HepG2 (cell line): ENCODE results near the gene SPATC1L. TPM values are rescaled to one million over a fixed set of nuclear protein-coding genes. Genes with fewer than 3 reads are reported as not detected.
A peak's percentile ranks its signal among the peaks of the same experiment; 100 is the strongest.

ENCODE experiments used
- GLI4 ChIP-seq: sonication (generic); formaldehyde crosslinking; IDR thresholded peaks from 2 replicates; pipeline ENCODE4 v1.5.1; 2020; ENCODE audit warnings: missing genetic modification reagents, mild to moderate bottlenecking, moderate library complexity, borderline replicate concordance
- MBD4 ChIP-seq: IDR thresholded peaks from 2 replicates; pipeline ENCODE4 v1.6.1; 2012; ENCODE audit warnings: low read length, inconsistent platforms, borderline replicate concordance
- MYPOP ChIP-seq: sonication (generic); formaldehyde crosslinking; IDR thresholded peaks from 2 replicates; pipeline ENCODE4 v1.8.1; 2023; ENCODE audit warnings: mild to moderate bottlenecking, moderate library complexity, missing genetic modification reagents
- ZNF225 ChIP-seq: sonication (generic); formaldehyde crosslinking; IDR thresholded peaks from 2 replicates; pipeline ENCODE4 v1.4.0; 2020; ENCODE audit warnings: mild to moderate bottlenecking, missing genetic modification reagents
- ZNF83 ChIP-seq: sonication (generic); formaldehyde crosslinking; IDR thresholded peaks from 2 replicates; pipeline ENCODE4 v1.4.0; 2020; ENCODE audit warnings: missing genetic modification reagents, mild to moderate bottlenecking, borderline replicate concordance
- ZUFSP ChIP-seq: sonication (generic); formaldehyde crosslinking; IDR thresholded peaks from 2 replicates; pipeline ENCODE4 v1.9.0; 2021; ENCODE audit warnings: missing genetic modification reagents, mild to moderate bottlenecking, borderline replicate concordance
- polyA plus RNA-seq, 8 experiments: library from polyadenylated mRNA; depleted of rRNA in 3 of 8; stranded (reverse) in 7 of 8; unstranded in 1 of 8; fragments of >200 nt; fragmentation: Illumina TruSeq in 4 of 8; extraction: Trizol in 4 of 8; gene quantifications; 2 replicates each; pipeline versions ENCODE4 v1.2.1 to v1.2.3, GENCODE V29; 2011 to 2016; ENCODE audit warnings: low read depth in 4 of 8, missing spikeins in 1 of 8, mixed read lengths in 1 of 8; ENCODE audit not compliant: insufficient read depth in 1 of 8
- total RNA-seq, 5 experiments: library from RNA; depleted of rRNA; stranded (reverse); fragments of >200 nt; fragmentation: Illumina TruSeq; extraction: Trizol; gene quantifications; 2 replicates each; pipeline ENCODE4 v1.2.3, GENCODE V29; 2016; ENCODE audit warnings: low read depth in 1 of 5
- TF ChIP-seq, protein P1 (sequence below): sonication (generic); formaldehyde crosslinking; IDR thresholded peaks from 2 replicates; pipeline ENCODE4 v1.5.1; 2020; ENCODE audit warnings: missing genetic modification reagents, mild to moderate bottlenecking, borderline replicate concordance
- TF ChIP-seq, protein P2 (sequence below), 2 experiments: sonication (generic) in 1 of 2; formaldehyde crosslinking in 1 of 2; IDR thresholded peaks; 2 replicates each; pipeline versions ENCODE4 v1.5.1 to v1.6.1; 2011 to 2020; ENCODE audit warnings: borderline replicate concordance in 1 of 2, low read depth in 1 of 2, low read length in 1 of 2, mild to moderate bottlenecking in 1 of 2, missing genetic modification reagents in 1 of 2, moderate library complexity in 1 of 2
- TF ChIP-seq, protein P3 (sequence below): sonication (generic); formaldehyde crosslinking; IDR thresholded peaks from 2 replicates; pipeline ENCODE4 v1.8.1; 2023; ENCODE audit warnings: missing genetic modification reagents, mild to moderate bottlenecking, borderline replicate concordance
- TF ChIP-seq, protein P4 (sequence below): IDR thresholded peaks from 2 replicates; pipeline ENCODE4 v1.6.1; 2016; ENCODE audit warnings: mild to moderate bottlenecking
- TF ChIP-seq, protein P5 (sequence below): sonication (generic); formaldehyde crosslinking; IDR thresholded peaks from 2 replicates; pipeline ENCODE4 v1.8.1; 2023; ENCODE audit warnings: mild to moderate bottlenecking, inconsistent platforms, moderate library complexity, missing genetic modification reagents, borderline replicate concordance

Gene SPATC1L
- total and polyA plus RNA-seq, 2 of the 13 experiments (the other 11 are each of a cell fraction or from before 2014, with no cell fraction given), result 1.4 to 3.3 TPM

DNA sequence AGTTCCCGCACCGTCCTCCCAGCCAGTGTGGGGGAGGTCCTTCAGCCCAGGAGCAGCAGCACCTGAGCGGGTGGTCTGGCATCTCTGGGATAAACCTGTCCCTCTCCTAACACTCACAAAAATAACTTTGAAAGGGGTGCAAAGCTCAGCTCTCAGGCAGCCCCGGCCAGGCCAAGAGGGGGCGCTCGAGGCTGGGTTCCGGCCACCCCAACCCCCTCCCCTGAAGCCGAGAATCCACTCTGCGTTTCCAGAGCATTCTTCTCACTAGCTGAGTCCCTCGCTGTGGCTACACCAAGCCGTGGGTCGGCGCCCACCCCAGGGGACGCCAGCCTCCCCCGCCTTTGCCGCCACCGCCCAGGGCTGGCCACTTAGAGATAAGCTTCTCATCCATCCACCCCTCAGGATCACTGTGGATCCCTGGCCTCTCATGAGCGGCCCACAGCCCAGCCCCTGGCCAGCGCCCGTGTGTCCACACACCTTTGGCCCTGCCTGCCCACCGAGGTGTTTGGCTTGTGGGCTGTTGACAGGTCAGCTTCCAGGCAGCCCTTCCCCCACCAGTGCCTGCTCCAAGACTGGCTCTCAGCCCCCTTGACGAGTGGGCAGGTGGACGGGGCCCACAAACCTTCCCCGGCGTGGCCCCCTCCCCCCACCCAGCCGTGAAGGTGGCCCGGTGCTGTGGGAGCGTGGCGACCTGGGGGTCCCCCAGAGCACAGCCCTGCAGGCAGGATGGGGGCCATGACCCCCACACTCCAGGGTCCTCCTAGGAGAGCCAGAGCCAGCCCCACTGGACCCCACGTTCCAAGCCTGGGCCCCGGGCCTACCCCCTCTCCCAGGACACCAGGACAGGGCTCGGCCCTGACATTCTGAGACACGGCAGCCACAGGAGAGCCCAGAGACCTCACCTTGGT, 30.8 kb downstream of the SPATC1L start (continued):
- TF ChIP-seq ZNF225, result no peak
- TF ChIP-seq MYPOP (CRISPR knock-in tag), result no peak; the same call in 1 of the 2 replicates
- peak; percentile 75; the same call in 1 of the 2 replicates for TF ChIP-seq GLI4
- TF ChIP-seq, protein P1, sequence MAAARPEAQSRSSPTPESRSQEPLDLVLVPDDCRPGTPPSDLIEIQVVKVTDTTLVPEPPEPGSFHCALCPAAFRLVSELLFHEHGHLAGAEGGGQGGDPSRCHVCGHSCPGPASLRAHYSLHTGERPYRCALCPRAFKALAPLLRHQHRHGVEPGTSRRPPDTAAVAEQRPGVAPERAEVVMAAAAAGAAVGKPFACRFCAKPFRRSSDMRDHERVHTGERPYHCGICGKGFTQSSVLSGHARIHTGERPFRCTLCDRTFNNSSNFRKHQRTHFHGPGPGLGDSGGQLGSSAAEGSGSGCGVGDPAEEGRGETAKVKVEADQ (CRISPR knock-in tag), result 0 out of 2 replicates have a peak, but pooled peaks have one; percentile 33
- TF ChIP-seq, protein P2, sequence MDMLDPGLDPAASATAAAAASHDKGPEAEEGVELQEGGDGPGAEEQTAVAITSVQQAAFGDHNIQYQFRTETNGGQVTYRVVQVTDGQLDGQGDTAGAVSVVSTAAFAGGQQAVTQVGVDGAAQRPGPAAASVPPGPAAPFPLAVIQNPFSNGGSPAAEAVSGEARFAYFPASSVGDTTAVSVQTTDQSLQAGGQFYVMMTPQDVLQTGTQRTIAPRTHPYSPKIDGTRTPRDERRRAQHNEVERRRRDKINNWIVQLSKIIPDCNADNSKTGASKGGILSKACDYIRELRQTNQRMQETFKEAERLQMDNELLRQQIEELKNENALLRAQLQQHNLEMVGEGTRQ (IDR thresholded peaks at IDR 0.05; ENCODE audit: low read depth, low read length), result no peak
- TF ChIP-seq, protein P2 (CRISPR knock-in tag; IDR thresholded peaks at IDR 0.05; ENCODE audit: borderline replicate concordance), result no peak
- no peak for TF ChIP-seq MBD4
- TF ChIP-seq, protein P3, sequence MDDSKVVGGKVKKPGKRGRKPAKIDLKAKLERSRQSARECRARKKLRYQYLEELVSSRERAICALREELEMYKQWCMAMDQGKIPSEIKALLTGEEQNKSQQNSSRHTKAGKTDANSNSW (CRISPR knock-in tag), result 0 out of 2 replicates have a peak, but pooled peaks have one; percentile 82
- TF ChIP-seq, protein P4, sequence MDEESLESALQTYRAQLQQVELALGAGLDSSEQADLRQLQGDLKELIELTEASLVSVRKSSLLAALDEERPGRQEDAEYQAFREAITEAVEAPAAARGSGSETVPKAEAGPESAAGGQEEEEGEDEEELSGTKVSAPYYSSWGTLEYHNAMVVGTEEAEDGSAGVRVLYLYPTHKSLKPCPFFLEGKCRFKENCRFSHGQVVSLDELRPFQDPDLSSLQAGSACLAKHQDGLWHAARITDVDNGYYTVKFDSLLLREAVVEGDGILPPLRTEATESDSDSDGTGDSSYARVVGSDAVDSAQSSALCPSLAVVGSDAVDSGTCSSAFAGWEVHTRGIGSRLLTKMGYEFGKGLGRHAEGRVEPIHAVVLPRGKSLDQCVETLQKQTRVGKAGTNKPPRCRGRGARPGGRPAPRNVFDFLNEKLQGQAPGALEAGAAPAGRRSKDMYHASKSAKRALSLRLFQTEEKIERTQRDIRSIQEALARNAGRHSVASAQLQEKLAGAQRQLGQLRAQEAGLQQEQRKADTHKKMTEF, result peak; percentile 44; the same call in 1 of the 2 replicates
- TF ChIP-seq, protein P5, sequence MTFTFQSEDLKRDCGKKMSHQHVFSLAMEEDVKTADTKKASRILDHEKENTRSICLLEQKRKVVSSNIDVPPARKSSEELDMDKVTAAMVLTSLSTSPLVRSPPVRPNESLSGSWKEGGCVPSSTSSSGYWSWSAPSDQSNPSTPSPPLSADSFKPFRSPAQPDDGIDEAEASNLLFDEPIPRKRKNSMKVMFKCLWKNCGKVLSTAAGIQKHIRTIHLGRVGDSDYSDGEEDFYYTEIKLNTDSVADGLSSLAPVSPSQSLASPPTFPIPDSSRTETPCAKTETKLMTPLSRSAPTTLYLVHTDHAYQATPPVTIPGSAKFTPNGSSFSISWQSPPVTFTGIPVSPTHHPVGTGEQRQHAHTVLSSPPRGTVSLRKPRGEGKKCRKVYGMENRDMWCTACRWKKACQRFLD (CRISPR knock-in tag), result no peak
- no peak for TF ChIP-seq ZUFSP
- 0 out of 2 replicates have a peak, but pooled peaks have one; percentile 22 for TF ChIP-seq ZNF83 (CRISPR knock-in tag)
